Epithelial cell of esophagus (primary cell): ENCODE results near the gene TSPAN17.

ENCODE experiments used
- DNase-seq: peaks from one replicate; pipeline ENCODE4 v3.0.0; 2010; ENCODE audit warnings: low read depth
- H3K4me3 ChIP-seq: 2 replicates; pipeline ENCODE4 v1.5.1; 2011; ENCODE audit warnings: mild to moderate bottlenecking, low read length, control low read depth
- TF ChIP-seq, protein P1 (sequence below): IDR thresholded peaks from 2 replicates; pipeline ENCODE4 v1.5.1; 2011; ENCODE audit warnings: low read depth, mild to moderate bottlenecking, low read length, control low read depth, inconsistent platforms; ENCODE audit not compliant: insufficient read depth; ENCODE audit errors: missing control alignments

TSPAN17 gene

DNA sequence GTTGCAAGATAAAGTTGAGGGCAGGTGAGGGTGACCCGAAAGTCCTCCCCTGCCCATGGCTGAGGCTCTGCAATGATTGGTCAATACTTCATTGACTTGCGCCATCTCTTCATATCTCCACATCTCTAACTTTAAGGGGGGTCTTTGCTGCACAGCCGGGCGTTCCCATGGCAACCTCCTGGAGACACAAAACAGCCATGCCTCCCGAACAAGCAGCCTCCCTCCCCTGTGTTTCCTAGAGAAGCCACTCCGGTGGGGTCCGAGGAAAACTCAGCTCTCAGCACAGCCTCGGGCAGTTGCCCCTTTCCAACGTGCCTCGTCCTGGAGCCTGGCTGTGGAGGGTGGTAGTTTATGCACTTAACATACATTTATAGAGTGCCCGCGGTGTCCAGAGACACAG, 57.5 kb downstream of the TSPAN17 start:
- TF ChIP-seq, protein P1, sequence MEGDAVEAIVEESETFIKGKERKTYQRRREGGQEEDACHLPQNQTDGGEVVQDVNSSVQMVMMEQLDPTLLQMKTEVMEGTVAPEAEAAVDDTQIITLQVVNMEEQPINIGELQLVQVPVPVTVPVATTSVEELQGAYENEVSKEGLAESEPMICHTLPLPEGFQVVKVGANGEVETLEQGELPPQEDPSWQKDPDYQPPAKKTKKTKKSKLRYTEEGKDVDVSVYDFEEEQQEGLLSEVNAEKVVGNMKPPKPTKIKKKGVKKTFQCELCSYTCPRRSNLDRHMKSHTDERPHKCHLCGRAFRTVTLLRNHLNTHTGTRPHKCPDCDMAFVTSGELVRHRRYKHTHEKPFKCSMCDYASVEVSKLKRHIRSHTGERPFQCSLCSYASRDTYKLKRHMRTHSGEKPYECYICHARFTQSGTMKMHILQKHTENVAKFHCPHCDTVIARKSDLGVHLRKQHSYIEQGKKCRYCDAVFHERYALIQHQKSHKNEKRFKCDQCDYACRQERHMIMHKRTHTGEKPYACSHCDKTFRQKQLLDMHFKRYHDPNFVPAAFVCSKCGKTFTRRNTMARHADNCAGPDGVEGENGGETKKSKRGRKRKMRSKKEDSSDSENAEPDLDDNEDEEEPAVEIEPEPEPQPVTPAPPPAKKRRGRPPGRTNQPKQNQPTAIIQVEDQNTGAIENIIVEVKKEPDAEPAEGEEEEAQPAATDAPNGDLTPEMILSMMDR = no peak
- no peak for DNase-seq
- no peak overlapping the region for H3K4me3 ChIP-seq
